GM21360 (cell line): Measurements from ENCODE around the gene SUOX.
"Not testable (repeated sequence)": the region's sequence is repeated elsewhere in the genome, so short reads cannot be mapped to it uniquely, and the experiment has no call there.

Experiments used
- ATAC-seq: cut with Tn5 transposase; IDR thresholded peaks from one replicate; pipeline ENCODE4 v1.9.1; 2021; ENCODE audit warnings: mild to moderate bottlenecking, moderate library complexity; ENCODE audit not compliant: unreplicated experiment

The SUOX gene

GRCh38 chr12:56017181-56017580, 20.1 kb downstream of the SUOX start:
- no peak for ATAC-seq

- no peak for ATAC-seq
Measured at GRCh38 chr12:56018356-56018755, 21.3 kb downstream of the SUOX start.

GRCh38 chr12:56020423-56021184, 23.5 kb downstream of the SUOX start, which contains the start of gene IKZF4:
IKZF4 (plus strand) TSS chr12:56021043; CDS start chr12:56021494, 451 bp downstream.
- no peak for ATAC-seq

GRCh38 chr12:56021889-56022497, 24.9 kb downstream of the SUOX start:
- no peak for ATAC-seq

- no peak for ATAC-seq
Measured at GRCh38 chr12:56028511-56029165, 31.6 kb downstream of the SUOX start.

- ATAC-seq = no peak
Measured at GRCh38 chr12:56029166-56029519, 32.1 kb downstream of the SUOX start.

- no peak for ATAC-seq
Measured at GRCh38 chr12:56029666-56030293, 32.7 kb downstream of the SUOX start.

GRCh38 chr12:56031987-56032386, 34.9 kb downstream of the SUOX start:
- no peak for ATAC-seq

- no peak for ATAC-seq
Measured at GRCh38 chr12:56034586-56035332, 37.7 kb downstream of the SUOX start.

GRCh38 chr12:56037161-56037560, 40.1 kb downstream of the SUOX start:
- ATAC-seq = no peak

GRCh38 chr12:56038022-56038655, 41.1 kb downstream of the SUOX start:
- ATAC-seq = no peak

- ATAC-seq = no peak
Measured at GRCh38 chr12:56040151-56040550, 43.1 kb downstream of the SUOX start.

- ATAC-seq = peak; percentile 9
Measured at GRCh38 chr12:56040963-56041551, 44.0 kb downstream of the SUOX start.

GRCh38 chr12:56041552-56042429, 44.7 kb downstream of the SUOX start, which contains the start of gene RPS26:
RPS26 (plus strand) TSS chr12:56041918; CDS start chr12:56042167, 249 bp downstream.
- peak; percentile 91 for ATAC-seq

- ATAC-seq = not testable (repeated sequence)
Measured at GRCh38 chr12:56042430-56042813, 45.3 kb downstream of the SUOX start.

GRCh38 chr12:56042843-56043242, 45.8 kb downstream of the SUOX start:
- ATAC-seq = no peak

GRCh38 chr12:56046027-56046780, 49.1 kb downstream of the SUOX start:
- ATAC-seq = no peak

GRCh38 chr12:56053407-56053893, 56.4 kb downstream of the SUOX start:
- no peak for ATAC-seq
